Activated T-cell treated with anti-CD3 and anti-CD28 coated beads, Interleukin-2, amount 50 U/mL, for 1 hour (primary cell): Measurements from ENCODE around the gene NISCH.

Experiments used
- DNase-seq: peaks from one replicate; pipeline ENCODE4 v3.0.0-alpha.2; 2020

The NISCH gene

GRCh38 chr3:52472239-52473000 is 17.0 kb downstream of the NISCH start:
- DNase-seq: no peak

- no peak for DNase-seq
Measured at GRCh38 chr3:52473026-52473425, 17.6 kb downstream of the NISCH start.

GRCh38 chr3:52477076-52477795 is 21.8 kb downstream of the NISCH start:
- DNase-seq: no peak

- no peak for DNase-seq
Measured at GRCh38 chr3:52477796-52478095, 22.3 kb downstream of the NISCH start.

GRCh38 chr3:52479037-52479876 is 23.9 kb downstream of the NISCH start:
- no peak for DNase-seq

GRCh38 chr3:52479877-52480575 is 24.6 kb downstream of the NISCH start:
- DNase-seq: no peak

- DNase-seq: no peak
Measured at GRCh38 chr3:52480768-52481715, 25.6 kb downstream of the NISCH start.

GRCh38 chr3:52481819-52482521 is 26.6 kb downstream of the NISCH start:
- DNase-seq: no peak

- no peak for DNase-seq
Measured at GRCh38 chr3:52483081-52483480, 27.7 kb downstream of the NISCH start.

- no peak for DNase-seq
Measured at GRCh38 chr3:52483577-52484381, 28.4 kb downstream of the NISCH start.

GRCh38 chr3:52484680-52485461 is 29.5 kb downstream of the NISCH start:
- DNase-seq: no peak

- DNase-seq: no peak
Measured at GRCh38 chr3:52487050-52487787, 31.8 kb downstream of the NISCH start.

- DNase-seq: no peak
Measured at GRCh38 chr3:52487788-52488691, 32.6 kb downstream of the NISCH start.

- DNase-seq: no peak
Measured at GRCh38 chr3:52488746-52489145, 33.3 kb downstream of the NISCH start.

GRCh38 chr3:52489453-52489852 is 34.0 kb downstream of the NISCH start:
- DNase-seq: no peak

GRCh38 chr3:52490035-52490938 is 34.9 kb downstream of the NISCH start:
- no peak for DNase-seq
